SK-N-MC (cell line): ENCODE results near the gene COIL.

Source experiments
- EZH2 ChIP-seq: fragments of 200-600 bp; sonication (generic); IDR thresholded peaks from one replicate; pipeline ENCODE4 v1.6.1; 2017; ENCODE audit warnings: antibody characterized with exemption
- FOXP2 ChIP-seq: optimal IDR thresholded peaks from 2 replicates; pipeline ENCODE3; 2011; ENCODE audit warnings: mild to moderate bottlenecking, moderate library complexity; ENCODE audit not compliant: insufficient read depth; ENCODE audit errors: extremely low read length, control extremely low read depth
- POLR2AphosphoS5 ChIP-seq: IDR thresholded peaks from 2 replicates; pipeline ENCODE4 v1.6.1; 2012; ENCODE audit warnings: mild to moderate bottlenecking, low read depth, low read length, borderline replicate concordance

GRCh38 chr17:56992364-56992763 lies 31.5 kb upstream of the COIL start:
- TF ChIP-seq EZH2, result no peak
- no peak for TF ChIP-seq POLR2AphosphoS5
- TF ChIP-seq FOXP2, result no peak
